ENCODE results near the gene LYRM2. TPM values are rescaled to one million over a fixed set of nuclear protein-coding genes. Genes with fewer than 3 reads are reported as not detected.

Gene LYRM2
- total RNA-seq, 1 experiment from 2014 or later, result 39.4 TPM

DNA sequence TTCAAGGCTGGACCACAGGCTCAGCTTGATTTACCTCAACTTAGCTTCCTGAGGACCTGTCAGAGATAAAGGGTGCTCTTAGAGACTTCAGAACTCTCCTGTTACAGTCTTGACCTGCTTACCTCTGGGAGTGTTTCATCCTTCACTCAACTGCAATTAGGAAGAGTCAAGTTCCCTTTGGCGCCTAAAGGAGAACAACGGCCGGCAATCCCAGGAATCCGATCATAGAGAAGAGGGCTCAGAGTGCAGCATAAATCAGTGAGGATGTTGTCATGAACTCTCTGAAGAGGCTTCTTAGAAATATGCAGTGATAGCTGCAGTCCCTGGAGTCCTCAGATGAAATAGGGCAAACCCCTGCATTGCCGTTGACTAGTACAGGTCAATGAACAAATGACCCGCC, 36.4 kb downstream of the LYRM2 start:
- H3K36me3 ChIP-seq (ENCODE audit: control insufficient read depth, insufficient read depth, low read length), result no peaks in the 10 kb centered on the region
- POLR2A ChIA-PET, result no interaction called here

DNA sequence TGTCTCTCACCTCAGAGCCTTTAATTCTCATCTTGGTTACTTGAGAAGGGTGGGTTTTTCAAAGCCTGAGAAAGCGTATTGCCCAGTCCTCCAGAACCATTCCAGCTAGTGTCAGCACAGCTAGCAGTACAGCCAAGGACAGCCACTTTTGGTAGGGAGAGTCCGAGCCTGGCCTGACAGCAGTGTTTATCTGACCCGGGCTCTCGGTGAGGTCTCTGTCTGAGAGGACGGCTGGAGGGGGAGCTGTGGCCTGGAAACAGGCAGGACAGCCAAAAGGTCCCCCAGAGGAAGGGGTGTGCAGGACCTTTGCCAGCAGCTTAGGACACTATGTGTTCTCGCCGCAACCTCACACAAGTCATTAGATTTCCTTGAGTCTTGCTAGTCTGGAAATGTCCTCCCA, 38.8 kb downstream of the LYRM2 start:
- H3K9me3 ChIP-seq (ENCODE audit: control insufficient read depth, insufficient read depth, low read depth, low read length), result no peaks in the 10 kb centered on the region
- H3K4me3 ChIP-seq (ENCODE audit: low read depth in 2 of 2, low read length in 2 of 2), result no peak overlapping the region
- no TSS peak for BruUV-seq (replicated peaks)
- no peak overlapping the region for H3K27ac ChIP-seq (ENCODE audit: low read length)
- DNase-seq (ENCODE audit: low read depth, low spot score), result no peak
- in situ Hi-C loops (cut with HindIII; ENCODE audit: low pct_unique_long_range_greater_than_20kb, low sequenced_read_pairs), result no loop called here
- ATAC-seq, result no peak
- H3K27me3 ChIP-seq (ENCODE audit: control insufficient read depth, insufficient read depth, low read length), result no peaks in the 10 kb centered on the region
- POLR2A ChIA-PET, result interaction anchor here (0.6 kb wide), 1 partner anchor 222 kb away, joined by 10 read pairs; no protein-coding TSS in a partner anchor
- no peaks in the 10 kb centered on the region for H3K36me3 ChIP-seq (ENCODE audit: control insufficient read depth, insufficient read depth, low read length)
- no peaks in the 10 kb centered on the region for H3K4me1 ChIP-seq (ENCODE audit: control insufficient read depth, insufficient read depth, low read length)
- CTCF ChIA-PET, result interaction anchor here (0.6 kb wide), 1 partner anchor 220 kb away, joined by 3 read pairs; no protein-coding TSS in a partner anchor
- intact Hi-C loops (cut with micrococcal nuclease; ENCODE audit: unreplicated experiment), result no loop called here
- TF ChIP-seq, protein P1, sequence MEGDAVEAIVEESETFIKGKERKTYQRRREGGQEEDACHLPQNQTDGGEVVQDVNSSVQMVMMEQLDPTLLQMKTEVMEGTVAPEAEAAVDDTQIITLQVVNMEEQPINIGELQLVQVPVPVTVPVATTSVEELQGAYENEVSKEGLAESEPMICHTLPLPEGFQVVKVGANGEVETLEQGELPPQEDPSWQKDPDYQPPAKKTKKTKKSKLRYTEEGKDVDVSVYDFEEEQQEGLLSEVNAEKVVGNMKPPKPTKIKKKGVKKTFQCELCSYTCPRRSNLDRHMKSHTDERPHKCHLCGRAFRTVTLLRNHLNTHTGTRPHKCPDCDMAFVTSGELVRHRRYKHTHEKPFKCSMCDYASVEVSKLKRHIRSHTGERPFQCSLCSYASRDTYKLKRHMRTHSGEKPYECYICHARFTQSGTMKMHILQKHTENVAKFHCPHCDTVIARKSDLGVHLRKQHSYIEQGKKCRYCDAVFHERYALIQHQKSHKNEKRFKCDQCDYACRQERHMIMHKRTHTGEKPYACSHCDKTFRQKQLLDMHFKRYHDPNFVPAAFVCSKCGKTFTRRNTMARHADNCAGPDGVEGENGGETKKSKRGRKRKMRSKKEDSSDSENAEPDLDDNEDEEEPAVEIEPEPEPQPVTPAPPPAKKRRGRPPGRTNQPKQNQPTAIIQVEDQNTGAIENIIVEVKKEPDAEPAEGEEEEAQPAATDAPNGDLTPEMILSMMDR (IDR thresholded peaks at IDR 0.05), result no peak

More for the DNA sequence above, 36.4 kb downstream of the LYRM2 start:
- no peak overlapping the region for H3K4me3 ChIP-seq (ENCODE audit: low read depth in 2 of 2, low read length in 2 of 2)
- H3K9me3 ChIP-seq (ENCODE audit: control insufficient read depth, insufficient read depth, low read depth, low read length), result no peaks in the 10 kb centered on the region
- H3K4me1 ChIP-seq (ENCODE audit: control insufficient read depth, insufficient read depth, low read length), result no peaks in the 10 kb centered on the region
- no peak overlapping the region for H3K27ac ChIP-seq (ENCODE audit: low read length)
- no peaks in the 10 kb centered on the region for H3K27me3 ChIP-seq (ENCODE audit: control insufficient read depth, insufficient read depth, low read length)
- no TSS peak for BruUV-seq (replicated peaks)
- TF ChIP-seq, protein P1 (IDR thresholded peaks at IDR 0.05), result no peak
- TF ChIP-seq, protein P2, sequence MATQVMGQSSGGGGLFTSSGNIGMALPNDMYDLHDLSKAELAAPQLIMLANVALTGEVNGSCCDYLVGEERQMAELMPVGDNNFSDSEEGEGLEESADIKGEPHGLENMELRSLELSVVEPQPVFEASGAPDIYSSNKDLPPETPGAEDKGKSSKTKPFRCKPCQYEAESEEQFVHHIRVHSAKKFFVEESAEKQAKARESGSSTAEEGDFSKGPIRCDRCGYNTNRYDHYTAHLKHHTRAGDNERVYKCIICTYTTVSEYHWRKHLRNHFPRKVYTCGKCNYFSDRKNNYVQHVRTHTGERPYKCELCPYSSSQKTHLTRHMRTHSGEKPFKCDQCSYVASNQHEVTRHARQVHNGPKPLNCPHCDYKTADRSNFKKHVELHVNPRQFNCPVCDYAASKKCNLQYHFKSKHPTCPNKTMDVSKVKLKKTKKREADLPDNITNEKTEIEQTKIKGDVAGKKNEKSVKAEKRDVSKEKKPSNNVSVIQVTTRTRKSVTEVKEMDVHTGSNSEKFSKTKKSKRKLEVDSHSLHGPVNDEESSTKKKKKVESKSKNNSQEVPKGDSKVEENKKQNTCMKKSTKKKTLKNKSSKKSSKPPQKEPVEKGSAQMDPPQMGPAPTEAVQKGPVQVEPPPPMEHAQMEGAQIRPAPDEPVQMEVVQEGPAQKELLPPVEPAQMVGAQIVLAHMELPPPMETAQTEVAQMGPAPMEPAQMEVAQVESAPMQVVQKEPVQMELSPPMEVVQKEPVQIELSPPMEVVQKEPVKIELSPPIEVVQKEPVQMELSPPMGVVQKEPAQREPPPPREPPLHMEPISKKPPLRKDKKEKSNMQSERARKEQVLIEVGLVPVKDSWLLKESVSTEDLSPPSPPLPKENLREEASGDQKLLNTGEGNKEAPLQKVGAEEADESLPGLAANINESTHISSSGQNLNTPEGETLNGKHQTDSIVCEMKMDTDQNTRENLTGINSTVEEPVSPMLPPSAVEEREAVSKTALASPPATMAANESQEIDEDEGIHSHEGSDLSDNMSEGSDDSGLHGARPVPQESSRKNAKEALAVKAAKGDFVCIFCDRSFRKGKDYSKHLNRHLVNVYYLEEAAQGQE (IDR thresholded peaks at IDR 0.05; ENCODE audit: insufficient read depth in 1 of 2, low read depth in 2 of 2, low read length in 1 of 2), result no peak
- TF ChIP-seq SIN3A (IDR thresholded peaks at IDR 0.05; ENCODE audit: borderline replicate concordance, insufficient read depth, low read depth, low read length), result no peak
- no peak for TF ChIP-seq TCF7L2 (IDR thresholded peaks at IDR 0.05; ENCODE audit: low read depth, low read length)
- no peak for TF ChIP-seq POLR2AphosphoS5 (IDR thresholded peaks at IDR 0.05; ENCODE audit: low read depth, low read length)
- CTCF ChIA-PET, result no interaction called here
- intact Hi-C loops (cut with micrococcal nuclease; ENCODE audit: unreplicated experiment), result no loop called here
- in situ Hi-C loops (cut with HindIII; ENCODE audit: low pct_unique_long_range_greater_than_20kb, low sequenced_read_pairs), result no loop called here
- ATAC-seq (no peak), DNase-seq (ENCODE audit: low read depth, low spot score) (no peak)

Measured in Panc1 (cell line).